ENCODE measurements around the gene PHETA1. TPM values are rescaled to one million over a fixed set of nuclear protein-coding genes. Genes with fewer than 3 reads are reported as not detected.

The PHETA1 gene
- total and polyA plus RNA-seq, 10 of the 15 experiments (the other 5 are each of a cell fraction or from before 2014, with no cell fraction given): 0.02 to 1.3 (median 0.51) TPM; not detected in 1

- TF ChIP-seq, protein P1, sequence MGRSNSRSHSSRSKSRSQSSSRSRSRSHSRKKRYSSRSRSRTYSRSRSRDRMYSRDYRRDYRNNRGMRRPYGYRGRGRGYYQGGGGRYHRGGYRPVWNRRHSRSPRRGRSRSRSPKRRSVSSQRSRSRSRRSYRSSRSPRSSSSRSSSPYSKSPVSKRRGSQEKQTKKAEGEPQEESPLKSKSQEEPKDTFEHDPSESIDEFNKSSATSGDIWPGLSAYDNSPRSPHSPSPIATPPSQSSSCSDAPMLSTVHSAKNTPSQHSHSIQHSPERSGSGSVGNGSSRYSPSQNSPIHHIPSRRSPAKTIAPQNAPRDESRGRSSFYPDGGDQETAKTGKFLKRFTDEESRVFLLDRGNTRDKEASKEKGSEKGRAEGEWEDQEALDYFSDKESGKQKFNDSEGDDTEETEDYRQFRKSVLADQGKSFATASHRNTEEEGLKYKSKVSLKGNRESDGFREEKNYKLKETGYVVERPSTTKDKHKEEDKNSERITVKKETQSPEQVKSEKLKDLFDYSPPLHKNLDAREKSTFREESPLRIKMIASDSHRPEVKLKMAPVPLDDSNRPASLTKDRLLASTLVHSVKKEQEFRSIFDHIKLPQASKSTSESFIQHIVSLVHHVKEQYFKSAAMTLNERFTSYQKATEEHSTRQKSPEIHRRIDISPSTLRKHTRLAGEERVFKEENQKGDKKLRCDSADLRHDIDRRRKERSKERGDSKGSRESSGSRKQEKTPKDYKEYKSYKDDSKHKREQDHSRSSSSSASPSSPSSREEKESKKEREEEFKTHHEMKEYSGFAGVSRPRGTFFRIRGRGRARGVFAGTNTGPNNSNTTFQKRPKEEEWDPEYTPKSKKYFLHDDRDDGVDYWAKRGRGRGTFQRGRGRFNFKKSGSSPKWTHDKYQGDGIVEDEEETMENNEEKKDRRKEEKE (IDR thresholded peaks at IDR 0.05): no peak
Measured at GRCh38 chr12:111360325-111360930, 8.5 kb downstream of the PHETA1 start (continued).

DNA sequence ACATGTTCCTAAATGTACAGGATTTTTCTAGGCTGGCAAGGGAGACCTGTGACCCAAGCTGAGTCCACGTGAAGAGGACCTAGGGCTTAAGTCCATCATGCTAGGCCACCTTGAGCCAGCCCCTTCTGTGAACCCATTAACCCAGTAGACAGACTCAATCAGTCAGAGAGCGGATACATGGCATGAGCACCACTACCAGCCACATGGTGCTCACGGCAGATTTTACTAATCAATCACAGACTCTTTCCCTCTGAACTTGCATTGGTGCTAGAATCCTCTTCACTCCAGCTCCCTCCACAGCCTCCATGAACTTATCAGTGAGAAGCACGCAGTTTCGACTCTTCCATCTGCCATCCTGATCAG is 9.0 kb downstream of the PHETA1 start:
- no peaks in the 10 kb centered on the region; a peak in 1 of 4 replicates for H3K27me3 ChIP-seq (replicated peaks in 1 of 2; ENCODE audit: control insufficient read depth in 2 of 2, insufficient read depth in 2 of 2, low read length in 1 of 2)
- H2AFZ ChIP-seq (ENCODE audit: control insufficient read depth, low read depth, low read length): no peak overlapping the region
- H3K27ac ChIP-seq (ENCODE audit: control insufficient read depth, insufficient read depth): no peak overlapping the region
- ChIA-PET RAD21 (ENCODE audit: unreplicated experiment) (no interaction called here), SMC1A (ENCODE audit: uncharacterized antibody, unreplicated experiment) (no interaction called here), CTCF (interaction anchor here (1.0 kb wide), 1 partner anchor 38 kb away, joined by 3 read pairs; no protein-coding TSS in a partner anchor), POLR2A (no interaction called here)
- no TSS peak for BruUV-seq (replicated peaks)
- H3K9me3 ChIP-seq (replicated peaks; ENCODE audit: control insufficient read depth, insufficient read depth, low read length): no peaks in the 10 kb centered on the region
- H3K36me3 ChIP-seq (ENCODE audit: control insufficient read depth in 2 of 2, insufficient read depth in 2 of 2, low read length in 1 of 2): no peaks in the 10 kb centered on the region
- FAIRE-seq (no peak), ATAC-seq (no peak), DNase-seq (ENCODE audit: low read depth, low spot score) (no peak)
- H3K4me2 ChIP-seq (ENCODE audit: control insufficient read depth, insufficient read depth): no peak overlapping the region
- no peaks in the 10 kb centered on the region for H3K79me2 ChIP-seq (ENCODE audit: control insufficient read depth, insufficient read depth, low read length)
- intact Hi-C loops (cut with micrococcal nuclease; ENCODE audit: unreplicated experiment): no loop called here
- 77% methylated on average over 5 of the region's 5 CpGs for WGBS (ENCODE audit: insufficient coverage, insufficient replicate concordance, low lambda C conversion rate, missing lambda C conversion rate)
- no peak overlapping the region for H3K9ac ChIP-seq (ENCODE audit: control insufficient read depth, insufficient read depth, low read length)
- no peak overlapping the region for H3K4me3 ChIP-seq
- TF ChIP-seq IKZF1 (conservative IDR thresholded peaks at IDR 0.05): no peak
- no peak for TF ChIP-seq RAD51 (IDR thresholded peaks at IDR 0.05)
- peaks cover 7% of the 10 kb centered on the region for H3K4me1 ChIP-seq (ENCODE audit: control insufficient read depth, insufficient read depth, low read length)
- H4K20me1 ChIP-seq (ENCODE audit: control insufficient read depth, insufficient read depth): no peaks in the 10 kb centered on the region
- in situ Hi-C loops (cut with MboI): no loop called here

Measured in GM12878 (cell line).